Measurements from ENCODE around the gene FLT3LG.

The FLT3LG gene

DNA sequence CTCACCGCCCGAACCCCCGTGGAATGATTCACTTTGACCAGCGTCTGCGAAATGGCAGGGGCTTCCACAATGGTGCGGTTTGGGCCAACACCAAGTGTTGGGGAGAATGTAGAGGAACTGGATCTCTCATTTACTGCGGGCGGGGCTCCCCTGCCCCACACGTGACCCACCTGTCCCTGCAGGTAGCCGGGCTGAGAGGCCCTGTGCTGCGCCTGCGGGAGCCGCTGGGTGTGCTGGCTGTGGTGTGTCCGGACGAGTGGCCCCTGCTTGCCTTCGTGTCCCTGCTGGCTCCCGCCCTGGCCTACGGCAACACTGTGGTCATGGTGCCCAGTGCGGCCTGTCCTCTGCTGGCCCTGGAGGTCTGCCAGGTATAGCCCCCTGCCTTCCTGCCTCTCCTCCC lies 5.8 kb upstream of the FLT3LG start:
- Histone ChIP-seq H3K18ac (ENCODE audit: low read length) (no peak overlapping the region), H3K4ac (ENCODE audit: low read depth, low read length) (no peak overlapping the region), H4K12ac (ENCODE audit: low read depth, low read length) (no peak overlapping the region), H2AK5ac (ENCODE audit: low read length) (no peak overlapping the region), H4K8ac (ENCODE audit: low read depth, low read length) (no peak overlapping the region), H2BK5ac (ENCODE audit: low read depth, low read length, poor library complexity) (no peak overlapping the region), H3K27ac (ENCODE audit: low read depth, low read length) (no peak overlapping the region), H2BK12ac (ENCODE audit: low read length) (no peak overlapping the region), H3K36me3 (ENCODE audit: control insufficient read depth in 1 of 2, insufficient read depth in 2 of 2, low read length in 2 of 2) (peaks cover 38 to 50% of the 10 kb centered on the region in 2 experiments), H2AFZ (ENCODE audit: insufficient read depth, low read length, poor library complexity) (no peak overlapping the region), H3K9me3 (ENCODE audit: insufficient read depth, low read depth, low read length) (no peaks in the 10 kb centered on the region), H3K79me2 (ENCODE audit: control insufficient read depth, insufficient read depth, low read length, poor library complexity) (no peaks in the 10 kb centered on the region), H4K91ac (ENCODE audit: low read depth, low read length) (no peak overlapping the region), H3K9ac (ENCODE audit: low read length) (no peak overlapping the region), H3K4me3 (ENCODE audit: low read depth, low read length) (peak overlapping the region; percentile 47), H3K14ac (ENCODE audit: low read length) (no peak overlapping the region), H3K79me1 (ENCODE audit: low read length) (no peaks in the 10 kb centered on the region), H3K23ac (ENCODE audit: low read length) (no peak overlapping the region), H3K4me1 (ENCODE audit: control insufficient read depth in 1 of 2, insufficient read depth in 2 of 2, low read length in 2 of 2) (no peaks in the 10 kb centered on the region), H3K4me2 (ENCODE audit: low read length) (no peak overlapping the region), H3K27me3 (ENCODE audit: insufficient read depth, low read length) (no peaks in the 10 kb centered on the region), H2BK120ac (ENCODE audit: insufficient read depth, low read length, poor library complexity) (no peak overlapping the region)
- DNase-seq, result peak; percentile 59 to 61
- no CpG with 5 or more reads among the region's 19 CpGs for WGBS (ENCODE audit: extremely low coverage, insufficient coverage, insufficient read length)

DNA sequence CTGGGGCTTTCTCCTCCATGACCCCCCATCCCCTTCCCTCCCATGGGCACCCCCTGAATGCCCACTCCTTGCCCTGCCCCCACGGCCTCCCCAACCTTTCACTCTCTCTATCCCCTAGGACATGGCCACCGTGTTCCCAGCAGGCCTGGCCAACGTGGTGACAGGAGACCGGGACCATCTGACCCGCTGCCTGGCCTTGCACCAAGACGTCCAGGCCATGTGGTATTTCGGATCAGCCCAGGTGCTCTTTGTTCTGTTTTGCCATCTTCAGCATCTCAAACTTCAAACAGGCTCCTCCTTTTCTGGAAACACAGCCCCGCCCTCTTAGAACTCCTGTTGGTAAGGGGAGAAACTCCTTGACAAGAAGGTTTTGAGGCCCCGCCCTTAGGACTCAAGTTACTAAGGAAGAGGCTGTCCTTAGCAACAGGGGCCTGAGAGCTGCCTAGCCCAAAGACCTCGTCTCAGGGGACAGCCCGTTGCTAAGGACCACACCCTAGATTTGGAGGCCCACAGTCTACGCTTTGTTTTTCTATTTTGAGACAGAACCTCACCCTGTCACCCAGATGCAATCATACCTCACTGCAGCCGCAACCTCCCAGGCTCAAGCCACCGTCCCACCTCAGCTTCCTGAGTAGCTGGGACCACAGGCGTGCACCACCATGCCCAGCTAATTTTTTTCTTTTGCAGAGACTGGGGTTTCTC lies 5.1 kb upstream of the FLT3LG start:
- Histone ChIP-seq H3K23ac (ENCODE audit: low read length) (no peak overlapping the region), H3K79me2 (ENCODE audit: control insufficient read depth, insufficient read depth, low read length, poor library complexity) (no peaks in the 10 kb centered on the region), H2AFZ (ENCODE audit: insufficient read depth, low read length, poor library complexity) (no peak overlapping the region), H2AK5ac (ENCODE audit: low read length) (no peak overlapping the region), H3K4me3 (ENCODE audit: low read depth, low read length) (peak overlapping the region; percentile 9), H4K8ac (ENCODE audit: low read depth, low read length) (no peak overlapping the region), H3K4ac (ENCODE audit: low read depth, low read length) (no peak overlapping the region), H3K79me1 (ENCODE audit: low read length) (no peaks in the 10 kb centered on the region), H3K4me2 (ENCODE audit: low read length) (no peak overlapping the region), H2BK120ac (ENCODE audit: insufficient read depth, low read length, poor library complexity) (no peak overlapping the region), H3K9me3 (ENCODE audit: insufficient read depth, low read depth, low read length) (no peaks in the 10 kb centered on the region), H3K36me3 (ENCODE audit: control insufficient read depth in 1 of 2, insufficient read depth in 2 of 2, low read length in 2 of 2) (peaks cover 36 to 48% of the 10 kb centered on the region in 2 experiments), H3K18ac (ENCODE audit: low read length) (no peak overlapping the region), H3K9ac (ENCODE audit: low read length) (no peak overlapping the region), H3K27ac (ENCODE audit: low read depth, low read length) (no peak overlapping the region), H3K14ac (ENCODE audit: low read length) (no peak overlapping the region), H4K91ac (ENCODE audit: low read depth, low read length) (no peak overlapping the region), H4K12ac (ENCODE audit: low read depth, low read length) (no peak overlapping the region), H3K27me3 (ENCODE audit: insufficient read depth, low read length) (no peaks in the 10 kb centered on the region), H2BK12ac (ENCODE audit: low read length) (no peak overlapping the region), H2BK5ac (ENCODE audit: low read depth, low read length, poor library complexity) (no peak overlapping the region), H3K4me1 (ENCODE audit: control insufficient read depth in 1 of 2, insufficient read depth in 2 of 2, low read length in 2 of 2) (no peaks in the 10 kb centered on the region)
- peak; percentile 27 to 60 for DNase-seq
- WGBS (ENCODE audit: extremely low coverage, insufficient coverage, insufficient read length), result no CpG with 5 or more reads among the region's 15 CpGs

DNA sequence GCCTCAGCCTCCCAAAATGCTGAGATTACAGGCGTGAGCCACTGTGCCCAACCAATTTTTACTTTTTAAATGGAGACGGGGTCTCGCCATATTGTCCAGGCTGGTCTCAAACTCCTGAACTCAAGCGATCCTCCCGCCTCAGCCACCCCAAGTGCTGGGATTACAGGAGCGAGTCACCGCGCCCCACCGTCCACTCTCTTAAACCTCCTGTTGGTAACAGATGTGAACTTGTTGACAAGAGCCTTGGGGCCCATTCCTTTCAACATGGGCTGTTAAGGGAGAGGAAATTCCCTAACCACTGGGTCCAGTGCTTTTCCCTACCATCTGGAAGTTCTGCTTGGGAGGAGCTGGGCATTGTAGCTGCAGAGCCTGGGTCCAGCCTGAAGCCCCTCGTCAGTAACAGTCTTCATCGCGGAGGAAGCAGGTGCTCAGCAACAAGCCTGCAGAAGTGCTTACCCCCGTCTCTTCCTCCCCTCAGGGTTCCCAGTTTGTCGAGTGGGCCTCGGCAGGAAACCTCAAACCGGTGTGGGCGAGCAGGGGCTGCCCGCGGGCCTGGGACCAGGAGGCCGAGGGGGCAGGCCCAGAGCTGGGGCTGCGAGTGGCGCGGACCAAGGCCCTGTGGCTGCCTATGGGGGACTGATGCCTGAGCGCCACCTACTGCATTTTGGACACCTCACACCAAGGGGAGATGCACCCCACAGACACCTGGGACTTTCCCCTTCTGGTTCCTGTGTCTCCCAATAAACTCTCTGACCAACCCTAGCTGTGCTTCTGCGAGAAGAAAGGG lies 4.0 kb upstream of the FLT3LG start:
- H2BK120ac ChIP-seq (ENCODE audit: insufficient read depth, low read length, poor library complexity), result no peak overlapping the region
- H3K36me3 ChIP-seq (ENCODE audit: control insufficient read depth in 1 of 2, insufficient read depth in 2 of 2, low read length in 2 of 2), result peaks cover 27 to 37% of the 10 kb centered on the region in 2 experiments
- WGBS (ENCODE audit: extremely low coverage, insufficient coverage, insufficient read length), result no CpG with 5 or more reads among the region's 25 CpGs
- H2BK5ac ChIP-seq (ENCODE audit: low read depth, low read length, poor library complexity), result no peak overlapping the region
- no peak overlapping the region for H2AK5ac ChIP-seq (ENCODE audit: low read length)
- no peaks in the 10 kb centered on the region for H3K27me3 ChIP-seq (ENCODE audit: insufficient read depth, low read length)
- no peaks in the 10 kb centered on the region for H3K9me3 ChIP-seq (ENCODE audit: insufficient read depth, low read depth, low read length)
- H2BK12ac ChIP-seq (ENCODE audit: low read length), result no peak overlapping the region
- H3K4me2 ChIP-seq (ENCODE audit: low read length), result no peak overlapping the region
- no peak overlapping the region for H4K8ac ChIP-seq (ENCODE audit: low read depth, low read length)
- no peak overlapping the region for H3K4me3 ChIP-seq (ENCODE audit: low read depth, low read length)
- no peak overlapping the region for H3K4ac ChIP-seq (ENCODE audit: low read depth, low read length)
- H4K12ac ChIP-seq (ENCODE audit: low read depth, low read length), result no peak overlapping the region
- H3K79me2 ChIP-seq (ENCODE audit: control insufficient read depth, insufficient read depth, low read length, poor library complexity), result no peaks in the 10 kb centered on the region
- no peaks in the 10 kb centered on the region for H3K79me1 ChIP-seq (ENCODE audit: low read length)
- no peak overlapping the region for H2AFZ ChIP-seq (ENCODE audit: insufficient read depth, low read length, poor library complexity)
- no peak overlapping the region for H3K23ac ChIP-seq (ENCODE audit: low read length)
- H3K18ac ChIP-seq (ENCODE audit: low read length), result no peak overlapping the region
- no peak overlapping the region for H4K91ac ChIP-seq (ENCODE audit: low read depth, low read length)
- H3K27ac ChIP-seq (ENCODE audit: low read depth, low read length), result no peak overlapping the region
- no peak for DNase-seq
- H3K4me1 ChIP-seq (ENCODE audit: control insufficient read depth in 1 of 2, insufficient read depth in 2 of 2, low read length in 2 of 2), result no peaks in the 10 kb centered on the region
- H3K14ac ChIP-seq (ENCODE audit: low read length), result no peak overlapping the region
- H3K9ac ChIP-seq (ENCODE audit: low read length), result no peak overlapping the region

DNA sequence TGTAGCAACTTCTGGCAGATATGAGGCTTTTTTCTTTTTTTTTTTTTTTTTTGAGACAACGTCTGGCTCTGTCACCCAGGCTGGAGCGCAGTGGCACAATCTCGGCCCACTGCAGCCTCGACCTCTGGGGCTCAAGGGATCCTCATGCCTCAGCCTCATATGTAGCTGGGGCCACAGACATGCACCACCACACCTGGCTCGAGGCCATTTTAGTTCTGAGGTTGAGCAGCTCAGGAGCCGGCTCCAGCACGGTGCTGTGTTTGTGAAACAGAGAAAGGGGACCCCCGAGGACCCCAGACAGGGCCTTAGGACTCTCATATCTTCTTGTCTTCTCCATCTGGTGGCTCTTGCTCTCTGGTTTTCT lies 3.4 kb upstream of the FLT3LG start:
- no peaks in the 10 kb centered on the region for H3K79me1 ChIP-seq (ENCODE audit: low read length)
- H3K4me3 ChIP-seq (ENCODE audit: low read depth, low read length), result no peak overlapping the region
- H3K9ac ChIP-seq (ENCODE audit: low read length), result no peak overlapping the region
- no peak overlapping the region for H4K91ac ChIP-seq (ENCODE audit: low read depth, low read length)
- no peaks in the 10 kb centered on the region for H3K4me1 ChIP-seq (ENCODE audit: control insufficient read depth in 1 of 2, insufficient read depth in 2 of 2, low read length in 2 of 2)
- H3K27ac ChIP-seq (ENCODE audit: low read depth, low read length), result no peak overlapping the region
- H2AK5ac ChIP-seq (ENCODE audit: low read length), result no peak overlapping the region
- WGBS (ENCODE audit: extremely low coverage, insufficient coverage, insufficient read length), result no CpG with 5 or more reads among the region's 8 CpGs
- H4K12ac ChIP-seq (ENCODE audit: low read depth, low read length), result no peak overlapping the region
- H3K14ac ChIP-seq (ENCODE audit: low read length), result no peak overlapping the region
- DNase-seq, result no peak
- no peak overlapping the region for H3K4ac ChIP-seq (ENCODE audit: low read depth, low read length)
- H4K8ac ChIP-seq (ENCODE audit: low read depth, low read length), result no peak overlapping the region
- no peak overlapping the region for H2BK5ac ChIP-seq (ENCODE audit: low read depth, low read length, poor library complexity)
- H3K18ac ChIP-seq (ENCODE audit: low read length), result no peak overlapping the region
- H2AFZ ChIP-seq (ENCODE audit: insufficient read depth, low read length, poor library complexity), result no peak overlapping the region
- no peak overlapping the region for H2BK120ac ChIP-seq (ENCODE audit: insufficient read depth, low read length, poor library complexity)
- H3K23ac ChIP-seq (ENCODE audit: low read length), result no peak overlapping the region
- no peaks in the 10 kb centered on the region for H3K27me3 ChIP-seq (ENCODE audit: insufficient read depth, low read length)
- no peak overlapping the region for H2BK12ac ChIP-seq (ENCODE audit: low read length)
- no peaks in the 10 kb centered on the region for H3K79me2 ChIP-seq (ENCODE audit: control insufficient read depth, insufficient read depth, low read length, poor library complexity)
- H3K4me2 ChIP-seq (ENCODE audit: low read length), result no peak overlapping the region
- peaks cover 24 to 31% of the 10 kb centered on the region in 2 experiments for H3K36me3 ChIP-seq (ENCODE audit: control insufficient read depth in 1 of 2, insufficient read depth in 2 of 2, low read length in 2 of 2)
- no peaks in the 10 kb centered on the region for H3K9me3 ChIP-seq (ENCODE audit: insufficient read depth, low read depth, low read length)
